Psoas muscle (tissue), 8 donors: ENCODE data around the gene ZHX3. TPM values are rescaled to one million over a fixed set of nuclear protein-coding genes. Genes with fewer than 3 reads are reported as not detected.

Experiments
- ATAC-seq, 4 donors: fragments of 200-7000 bp; cut with Tn5 transposase; one replicate each; pipeline ENCODE4 v1.9.1; 2020; ENCODE audit warnings: moderate library complexity in 3 of 4, mild to moderate bottlenecking in 2 of 4
- DNase-seq, 2 donors: peaks; one replicate each; pipeline ENCODE4 v3.0.0-alpha.2; 2020
- H3K27ac ChIP-seq: fragments of 200-600 bp; one replicate; pipeline ENCODE4 v1.8.0; 2022
- H3K27me3 ChIP-seq, 3 donors: fragments of 200-600 bp in 1 of 3; one replicate each; pipeline versions ENCODE4 v1.6.1 to v1.8.0; 2013 to 2022; ENCODE audit warnings: low read length in 2 of 3, mild to moderate bottlenecking in 2 of 3, moderate library complexity in 1 of 3; ENCODE audit not compliant: insufficient read depth in 3 of 3
- H3K36me3 ChIP-seq, 2 donors: fragments of 200-600 bp in 1 of 2; one replicate each; pipeline versions ENCODE4 v1.6.1 to v1.8.0; 2013 to 2022; ENCODE audit warnings: low read depth in 1 of 2, mild to moderate bottlenecking in 1 of 2, moderate library complexity in 1 of 2; ENCODE audit not compliant: insufficient read depth in 1 of 2
- H3K4me1 ChIP-seq: fragments of 200-600 bp; one replicate; pipeline ENCODE4 v1.8.0; 2022
- H3K4me3 ChIP-seq: fragments of 200-600 bp; one replicate; pipeline ENCODE4 v1.8.0; 2022; ENCODE audit warnings: mild to moderate bottlenecking
- H3K9me3 ChIP-seq: fragments of 200-600 bp; one replicate; pipeline ENCODE4 v1.8.0; 2022
- CTCF ChIP-seq: fragments of 200-600 bp; IDR thresholded peaks from one replicate; pipeline ENCODE4 v1.8.0; 2022; ENCODE audit warnings: antibody characterized with exemption
- WGBS, 3 donors: extraction: QIAGEN DNeasy Blood & Tissue Kit; methylation state at CpG; one replicate each; pipeline versions ENCODE4 v1.1.6 to v1.1.7; 2013; 5-methylcytosine and 5-hydroxymethylcytosine counted together
- intact Hi-C, 2 donors: fragments of 100-400 bp; cut with DNase I; formaldehyde crosslinking; loops; one replicate each; pipeline versions ENCODE4 v1.11.0 to v1.14.2; 2022
- polyA plus RNA-seq, 3 donors: library from polyadenylated mRNA; stranded (reverse); fragments of 200-250 nt; gene quantifications; one replicate each; pipeline ENCODE4 v1.2.3, GENCODE V29; 2013
- total RNA-seq, 4 donors: library from RNA; stranded (reverse); fragmentation: NEBNext Ultra II Directional in 2 of 4; extraction: Animal tissue kit (Norgen Biotek cat#: 25700) in 2 of 4; gene quantifications; one replicate each; pipeline versions ENCODE4 v1.2.1 to v1.2.4, GENCODE V29; 2021 to 2023
- donor health status: healthy with polysubstance abuse.
- donor health status: DM: no; HTN: no; CAD: no; lungs with moderate emphysema.
- donor health status: Bipolar disorder and iron deficiency.
- donor health status: healthy.
- donor health status: DM: yes; HTN: yes; CAD: no.
- donor health status: DM: no; HTN: no; CAD: no.
- donor health status: DM: no; HTN: no; CAD: no.
- donor health status: DM: yes; HTN: yes; CAD: no.

ZHX3 gene
- total and polyA plus RNA-seq, 7 donors: 7.0 to 47.7 (median 39.6) TPM

DNA sequence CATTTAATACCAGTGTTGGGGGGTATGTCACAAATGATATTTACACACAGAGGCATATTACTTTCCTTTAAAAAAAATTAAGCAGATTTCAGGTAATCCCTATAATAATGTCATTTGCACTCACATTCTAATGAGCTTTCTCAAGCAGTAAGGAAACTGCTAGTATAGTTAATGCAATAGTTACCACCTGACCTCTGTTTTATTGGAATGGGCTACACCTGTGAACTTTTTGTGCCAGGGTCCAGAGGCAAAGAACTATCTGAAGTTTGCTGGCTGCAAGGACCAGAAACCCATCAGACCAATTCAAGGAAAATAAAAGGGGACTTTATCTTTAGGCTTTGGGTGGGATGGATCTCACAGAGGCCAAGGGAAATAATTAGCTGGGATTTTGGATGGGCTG lies 2.9 kb upstream of the ZHX3 start:
- no peaks in the 10 kb centered on the region for H3K36me3 ChIP-seq
- intact Hi-C loops: no loop called here
- no peak overlapping the region for H3K4me3 ChIP-seq
- H3K9me3 ChIP-seq: no peaks in the 10 kb centered on the region
- no peak for DNase-seq
- peaks cover 15% of the 10 kb centered on the region for H3K4me1 ChIP-seq
- no peak overlapping the region for H3K27ac ChIP-seq
- no peak for TF ChIP-seq CTCF
- ATAC-seq: no peak
- no peaks in the 10 kb centered on the region for H3K27me3 ChIP-seq

DNA sequence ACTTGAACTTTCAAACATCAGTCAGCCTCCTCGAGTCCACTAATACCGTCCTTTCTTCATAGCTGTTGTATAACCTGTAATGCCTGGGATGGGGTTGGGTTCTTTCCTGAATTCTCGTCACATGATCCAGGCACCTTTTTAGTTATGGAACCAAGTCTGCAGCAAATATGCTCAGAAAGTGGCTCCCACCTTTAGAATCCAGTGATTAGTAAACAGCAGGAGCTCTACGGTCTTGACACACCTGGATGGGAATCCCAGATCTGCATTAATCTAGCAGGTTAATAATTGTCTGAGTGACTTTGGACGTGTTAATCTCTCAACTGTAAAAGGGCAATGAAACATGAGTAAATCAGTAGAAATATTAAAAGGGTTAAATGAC lies 729 bp upstream of the ZHX3 start:
- Histone ChIP-seq H3K27me3 (no peaks in the 10 kb centered on the region), H3K4me3 (peak overlapping the region; percentile 89), H3K27ac (peak overlapping the region; percentile 95), H3K36me3 (no peaks in the 10 kb centered on the region), H3K4me1 (peaks cover 35% of the 10 kb centered on the region), H3K9me3 (no peaks in the 10 kb centered on the region)
- no peak for ATAC-seq
- intact Hi-C loops: loop anchor here in 1 of 2 donors (5.0 kb wide), 2 partner anchors 71 to 86 kb away; no protein-coding TSS in a partner anchor
- no peak for TF ChIP-seq CTCF
- DNase-seq: no peak
- WGBS, 3 donors: 44 to 63% (median 45%) methylated on average over 5 of the region's 5 CpGs

DNA sequence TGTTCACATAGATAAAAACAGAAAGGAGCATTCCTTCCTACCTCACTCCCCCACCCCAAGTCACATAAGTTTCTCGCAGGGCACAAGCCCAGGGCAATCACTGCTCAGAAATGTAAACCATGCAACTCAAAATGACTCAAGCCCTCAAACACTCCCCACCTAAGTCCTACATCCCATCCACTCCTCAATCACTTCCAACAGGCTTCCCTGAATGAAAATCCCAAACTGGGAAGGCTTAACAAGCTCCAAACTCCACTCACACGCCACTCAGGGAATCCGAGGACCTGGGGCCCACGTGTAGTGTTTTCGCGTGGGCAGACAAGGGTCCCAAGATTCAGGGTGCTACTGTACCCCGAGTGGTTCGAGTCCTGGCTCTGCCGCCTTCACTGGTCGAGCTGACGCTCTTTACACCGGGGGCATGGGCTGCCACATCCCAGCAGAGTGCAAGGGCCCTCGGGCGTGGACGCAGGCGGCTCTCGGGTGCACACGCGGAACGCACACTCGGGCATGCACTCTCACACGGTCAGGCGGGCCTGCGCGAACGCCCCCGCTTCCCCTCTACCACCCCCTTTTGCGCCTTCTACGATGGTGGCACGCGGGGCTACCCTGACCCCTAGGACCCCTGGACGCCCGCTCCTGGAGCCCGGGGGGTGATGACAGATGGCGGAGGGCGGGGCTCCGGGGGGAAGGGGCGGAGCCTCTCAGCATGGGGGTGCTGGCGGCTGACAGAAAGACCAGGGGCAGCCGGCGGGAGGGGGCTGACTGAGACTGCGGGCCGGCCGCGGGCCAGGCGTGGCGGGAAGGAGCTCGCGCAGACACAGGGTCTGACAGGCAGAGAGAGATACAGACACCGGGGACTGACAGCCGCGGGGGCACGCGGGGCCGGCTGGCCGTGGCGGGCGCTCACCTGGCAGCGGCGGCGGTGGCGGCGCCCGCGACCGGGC lies 657 bp downstream of the ZHX3 start:
- intact Hi-C loops: loop anchor here in 1 of 2 donors (5.0 kb wide), 2 partner anchors 70 to 85 kb away; no protein-coding TSS in a partner anchor
- no peak for TF ChIP-seq CTCF
- peak overlapping the region; percentile 95 for H3K27ac ChIP-seq
- DNase-seq (peak; percentile 84 to 91), ATAC-seq (peak; percentile 65 to 78 (median 70))
- H3K4me3 ChIP-seq: peak overlapping the region; percentile 89
- H3K9me3 ChIP-seq: no peaks in the 10 kb centered on the region
- H3K27me3 ChIP-seq: no peaks in the 10 kb centered on the region
- H3K4me1 ChIP-seq: peaks cover 43% of the 10 kb centered on the region
- H3K36me3 ChIP-seq: no peaks in the 10 kb centered on the region
- WGBS, 3 donors: 1 to 2% (median 1%) methylated on average over 51 to 66 of the region's 66 CpGs

GRCh38 chr20:41316051-41316450 lies 1.5 kb downstream of the ZHX3 start:
- intact Hi-C loops: loop anchor here in 1 of 2 donors (5.0 kb wide), 2 partner anchors 69 to 84 kb away; no protein-coding TSS in a partner anchor
- Histone ChIP-seq H3K4me3 (peak overlapping the region; percentile 89), H3K4me1 (peaks cover 43% of the 10 kb centered on the region), H3K27me3 (no peaks in the 10 kb centered on the region), H3K9me3 (no peaks in the 10 kb centered on the region), H3K36me3 (no peaks in the 10 kb centered on the region), H3K27ac (peak overlapping the region; percentile 95)
- WGBS, 3 donors: 28 to 54% (median 39%) methylated on average over 6 of the region's 6 CpGs
- DNase-seq (no peak), ATAC-seq (no peak)
- no peak for TF ChIP-seq CTCF
